ENCODE measurements around the gene GRAMD1B.

Gene GRAMD1B

DNA sequence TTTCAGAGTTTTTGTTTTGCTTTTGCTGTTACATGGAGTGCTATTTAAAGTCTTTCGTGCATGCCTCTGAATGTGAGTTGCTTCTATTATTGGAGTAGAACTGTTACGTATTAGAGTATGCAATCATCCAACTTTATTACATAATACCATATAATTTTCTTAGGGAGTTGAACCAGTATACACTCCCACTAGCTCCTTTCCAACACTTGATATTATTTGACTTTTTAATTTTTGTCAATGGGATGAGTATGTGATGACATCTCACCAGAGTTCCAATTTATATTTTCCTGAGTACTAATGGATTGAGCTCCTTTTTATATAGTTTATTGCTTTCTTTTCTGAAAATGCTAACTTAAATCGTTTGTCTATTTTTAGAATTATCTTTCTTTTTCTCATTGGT lies 90.9 kb downstream of the GRAMD1B start:
- Mint-ChIP-seq H3K9me3 (peaks cover 2% of the 10 kb centered on the region), H3K4me3 (no peak overlapping the region), H3K4me1 (peaks cover 6% of the 10 kb centered on the region), H3K27me3 (no peaks in the 10 kb centered on the region), H3K27ac (no peak overlapping the region), H3K36me3 (peaks cover 2% of the 10 kb centered on the region)
- CTCF ChIA-PET, result interaction anchor here (1.2 to 1.9 kb wide), 2 partner anchors 10 to 274 kb away, joined by 3 to 6 read pairs; no protein-coding TSS in a partner anchor
- DNase-seq, result no peak

DNA sequence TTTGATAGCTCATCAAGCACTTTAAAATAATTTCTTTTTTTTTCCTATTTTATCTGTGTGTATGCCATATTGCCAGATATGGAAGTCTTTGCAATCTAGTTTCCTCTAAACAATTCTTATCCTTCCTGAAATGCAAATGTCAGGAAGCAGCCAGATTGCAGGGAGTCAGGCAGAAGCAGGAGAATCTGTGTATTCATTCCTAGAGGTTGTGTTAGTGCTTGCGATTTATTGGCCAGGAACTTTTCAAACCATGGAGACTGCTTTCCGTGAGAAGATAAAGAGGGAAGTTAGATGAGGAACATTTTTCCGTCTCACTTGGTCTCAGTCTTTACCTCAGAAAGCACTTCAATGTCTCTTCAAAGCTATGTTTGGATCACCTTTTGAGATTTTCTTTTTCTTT lies 91.9 kb downstream of the GRAMD1B start:
- H3K27me3 Mint-ChIP-seq, result no peaks in the 10 kb centered on the region
- H3K4me3 Mint-ChIP-seq, result no peak overlapping the region
- H3K4me1 Mint-ChIP-seq, result peaks cover 6% of the 10 kb centered on the region
- CTCF ChIA-PET, result interaction anchor here (1.2 to 2.1 kb wide), 3 partner anchors 11 to 275 kb away, joined by 3 to 6 read pairs (median 5); no protein-coding TSS in a partner anchor
- DNase-seq, result no peak
- peaks cover 2% of the 10 kb centered on the region for H3K36me3 Mint-ChIP-seq
- peaks cover 2% of the 10 kb centered on the region for H3K9me3 Mint-ChIP-seq
- H3K27ac Mint-ChIP-seq, result no peak overlapping the region

DNA sequence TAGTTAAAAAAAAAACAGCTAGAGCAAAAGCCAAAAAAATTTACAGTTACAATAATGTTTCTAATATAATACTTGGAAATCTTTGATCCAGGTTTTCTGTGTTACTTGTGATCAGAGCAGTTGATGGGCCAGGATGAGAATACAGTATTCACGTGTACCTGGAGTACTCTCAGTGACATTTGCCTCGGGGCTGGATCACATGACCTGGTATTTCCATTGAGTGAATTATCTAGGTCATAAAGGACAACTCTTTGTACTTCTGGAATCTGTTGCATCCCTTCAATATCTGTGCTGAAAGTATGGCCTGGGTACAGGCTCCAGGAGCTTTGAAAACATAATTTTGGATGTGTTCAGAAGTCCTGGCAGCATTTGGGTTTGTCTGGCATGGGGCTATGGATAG lies 93.5 kb downstream of the GRAMD1B start:
- no peak for DNase-seq
- Mint-ChIP-seq H3K27me3 (no peaks in the 10 kb centered on the region), H3K9me3 (peaks cover 2% of the 10 kb centered on the region), H3K27ac (no peak overlapping the region), H3K36me3 (peaks cover 2% of the 10 kb centered on the region), H3K4me1 (no peaks in the 10 kb centered on the region), H3K4me3 (no peak overlapping the region)
- CTCF ChIA-PET, result interaction anchor here (1.3 to 2.1 kb wide), 3 partner anchors 10 to 57 kb away, joined by 3 to 5 read pairs (median 5); no protein-coding TSS in a partner anchor

DNA sequence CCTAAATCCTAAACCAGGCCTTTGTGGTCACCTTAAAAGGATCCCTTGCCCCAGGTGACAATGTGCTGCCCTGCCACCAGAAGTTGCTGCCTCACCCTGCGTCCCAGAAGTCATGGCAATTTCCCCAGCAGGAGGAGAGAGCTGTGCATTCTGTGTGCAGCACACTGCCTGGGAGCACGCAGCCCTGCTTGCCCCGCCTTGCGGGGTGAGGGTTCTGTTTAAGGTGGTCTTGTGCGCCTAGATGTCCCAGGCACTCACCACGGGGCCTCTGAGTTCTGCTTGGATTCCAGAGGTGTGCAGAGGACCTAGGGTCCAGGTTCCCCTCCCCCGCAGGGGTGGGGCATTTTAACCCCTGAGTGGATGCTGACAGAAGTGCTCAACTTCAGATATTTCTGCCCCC lies 95.0 kb downstream of the GRAMD1B start:
- peaks cover 2% of the 10 kb centered on the region for H3K36me3 Mint-ChIP-seq
- H3K9me3 Mint-ChIP-seq, result peaks cover 2% of the 10 kb centered on the region
- no peak overlapping the region for H3K4me3 Mint-ChIP-seq
- no peaks in the 10 kb centered on the region for H3K27me3 Mint-ChIP-seq
- no peaks in the 10 kb centered on the region for H3K4me1 Mint-ChIP-seq
- no peak overlapping the region for H3K27ac Mint-ChIP-seq
- DNase-seq, result no peak
- CTCF ChIA-PET, result no interaction called here

DNA sequence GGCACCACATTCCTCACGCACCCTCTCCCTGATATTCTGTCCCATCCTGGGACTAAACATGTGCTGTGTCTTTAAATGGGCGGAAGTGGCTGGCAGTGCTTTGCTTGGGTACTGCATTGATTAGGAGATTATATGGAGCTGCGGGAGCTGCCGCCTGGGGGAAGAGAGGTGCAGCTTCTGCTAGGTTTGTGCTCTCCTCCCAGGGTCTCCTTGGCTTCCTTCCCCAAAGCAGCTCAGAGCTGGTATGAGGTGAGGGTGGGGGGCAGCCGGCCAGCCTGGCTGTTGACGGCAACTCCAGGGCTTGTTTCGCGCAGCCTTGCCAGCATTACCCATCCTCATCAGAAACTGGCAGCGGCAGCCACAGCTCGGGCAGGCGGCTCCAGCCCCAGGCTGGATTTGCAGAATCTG lies 95.4 kb downstream of the GRAMD1B start:
- Mint-ChIP-seq H3K4me1 (no peaks in the 10 kb centered on the region), H3K27ac (no peak overlapping the region), H3K4me3 (no peak overlapping the region), H3K27me3 (no peaks in the 10 kb centered on the region), H3K9me3 (peaks cover 2% of the 10 kb centered on the region), H3K36me3 (peaks cover 2% of the 10 kb centered on the region)
- CTCF ChIA-PET, result no interaction called here
- no peak for DNase-seq

DNA sequence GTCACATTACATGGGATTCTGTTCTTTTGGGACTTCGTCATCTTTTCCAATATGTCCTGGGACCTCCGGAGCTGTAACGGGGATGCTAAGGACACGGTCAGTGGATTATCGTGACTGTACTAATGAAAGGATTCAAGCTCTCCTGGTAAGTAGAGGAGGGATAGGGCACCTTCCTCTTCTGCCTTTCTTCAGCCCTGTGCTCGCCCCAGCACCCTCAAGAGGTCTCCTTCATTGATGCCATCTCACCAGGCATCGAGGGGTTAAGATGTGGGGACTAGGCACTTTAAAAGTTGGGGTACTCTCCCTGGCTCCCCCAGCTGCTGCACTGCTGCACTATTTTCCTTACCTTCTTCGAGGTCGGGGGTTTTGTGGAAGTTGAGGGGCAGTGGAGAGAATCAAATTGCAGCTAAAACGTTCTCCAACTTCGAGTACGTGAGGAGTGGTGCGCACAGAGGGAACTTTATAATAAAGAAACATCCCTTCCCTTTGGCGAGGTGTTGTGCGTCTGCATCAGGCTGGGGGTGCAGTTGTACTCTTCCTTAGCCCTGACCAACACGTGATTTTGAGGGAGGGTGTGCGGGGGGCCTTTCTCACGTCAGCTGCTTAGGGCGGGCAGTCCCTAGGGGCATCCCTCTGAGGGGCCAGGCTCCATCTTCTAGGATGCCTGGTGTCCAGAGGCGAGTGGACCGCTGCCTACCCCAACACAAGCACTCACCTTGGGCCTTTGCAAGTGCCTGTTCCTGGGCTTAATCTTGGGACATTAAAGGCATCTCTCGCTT lies 96.1 kb downstream of the GRAMD1B start:
- Mint-ChIP-seq H3K9me3 (no peaks in the 10 kb centered on the region), H3K4me1 (no peaks in the 10 kb centered on the region), H3K27ac (no peak overlapping the region), H3K27me3 (no peaks in the 10 kb centered on the region), H3K4me3 (no peak overlapping the region), H3K36me3 (no peaks in the 10 kb centered on the region)
- CTCF ChIA-PET, result no interaction called here
- no peak for DNase-seq

DNA sequence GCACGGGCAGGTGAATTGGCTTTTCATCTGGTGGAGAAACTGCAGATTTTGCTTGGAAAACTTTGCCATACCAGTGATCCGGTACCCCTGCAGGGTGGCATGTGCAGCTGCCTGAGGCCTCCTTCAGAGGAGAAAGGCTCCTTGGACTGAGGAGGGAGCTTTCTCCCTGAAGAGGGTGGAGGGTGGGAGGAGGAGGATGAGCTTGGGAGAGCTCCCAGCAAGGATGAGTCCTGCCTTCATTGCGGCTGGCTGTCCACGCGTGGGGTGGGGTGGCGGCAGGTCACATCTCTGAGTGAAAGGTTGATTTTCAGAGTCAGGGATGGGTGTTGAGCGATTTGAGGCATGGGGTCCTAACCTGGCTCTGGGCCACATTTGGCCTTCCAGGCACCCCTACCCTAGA lies 96.8 kb downstream of the GRAMD1B start:
- DNase-seq, result no peak
- Mint-ChIP-seq H3K27me3 (no peaks in the 10 kb centered on the region), H3K4me1 (peaks cover 2% of the 10 kb centered on the region), H3K27ac (no peak overlapping the region), H3K9me3 (no peaks in the 10 kb centered on the region), H3K36me3 (no peaks in the 10 kb centered on the region), H3K4me3 (no peak overlapping the region)
- CTCF ChIA-PET, result interaction anchor here (1.2 kb wide), 1 partner anchor 27 kb away, joined by 5 read pairs; no protein-coding TSS in a partner anchor

DNA sequence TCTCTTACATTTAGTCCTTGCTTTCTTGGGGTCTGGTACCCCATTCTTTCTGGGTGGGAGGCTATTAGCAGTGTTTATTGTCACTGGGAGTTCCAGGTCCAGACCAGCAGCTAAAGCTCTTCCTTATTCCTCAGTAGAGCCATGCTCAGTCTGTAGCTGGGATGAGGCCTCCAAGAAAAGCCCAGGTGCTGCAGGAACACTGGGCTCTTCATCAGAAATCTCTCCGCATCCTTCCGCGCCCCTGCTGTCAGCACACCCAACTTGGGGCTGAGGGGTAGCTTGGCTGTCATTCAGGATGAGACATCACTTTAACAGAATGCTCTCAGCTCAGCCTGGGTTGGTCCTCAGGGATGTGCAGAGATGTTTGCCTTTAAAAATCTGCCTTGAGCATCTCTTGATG lies 97.5 kb downstream of the GRAMD1B start:
- CTCF ChIA-PET, result interaction anchor here (1.2 kb wide), 1 partner anchor 26 kb away, joined by 5 read pairs; no protein-coding TSS in a partner anchor
- Mint-ChIP-seq H3K36me3 (no peaks in the 10 kb centered on the region), H3K4me3 (no peak overlapping the region), H3K27me3 (no peaks in the 10 kb centered on the region), H3K9me3 (no peaks in the 10 kb centered on the region), H3K27ac (no peak overlapping the region), H3K4me1 (peaks cover 2% of the 10 kb centered on the region)
- DNase-seq, result no peak

DNA sequence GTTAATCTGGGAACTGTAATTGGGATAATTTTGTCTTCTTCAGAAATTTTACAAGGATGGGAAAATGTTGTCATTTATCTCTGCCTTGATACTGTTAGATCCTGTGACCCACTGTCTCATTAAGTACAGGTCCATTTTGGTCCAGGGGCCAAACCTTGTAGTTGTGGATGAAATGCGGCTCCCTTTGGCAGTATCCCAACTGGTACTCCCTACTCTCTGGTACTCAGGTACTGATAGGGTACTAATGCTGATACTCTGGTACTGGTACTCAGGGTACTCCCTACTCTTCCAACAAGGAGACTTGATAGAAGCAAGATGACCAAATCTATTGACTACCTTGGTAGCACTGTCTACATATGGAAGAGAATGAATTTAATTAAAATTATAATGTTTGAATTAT lies 97.9 kb downstream of the GRAMD1B start:
- no peaks in the 10 kb centered on the region for H3K9me3 Mint-ChIP-seq
- H3K36me3 Mint-ChIP-seq, result no peaks in the 10 kb centered on the region
- no peak overlapping the region for H3K27ac Mint-ChIP-seq
- H3K27me3 Mint-ChIP-seq, result no peaks in the 10 kb centered on the region
- H3K4me3 Mint-ChIP-seq, result no peak overlapping the region
- peaks cover 2% of the 10 kb centered on the region for H3K4me1 Mint-ChIP-seq
- CTCF ChIA-PET, result interaction anchor here (1.2 kb wide), 1 partner anchor 26 kb away, joined by 5 read pairs; no protein-coding TSS in a partner anchor
- DNase-seq, result no peak

DNA sequence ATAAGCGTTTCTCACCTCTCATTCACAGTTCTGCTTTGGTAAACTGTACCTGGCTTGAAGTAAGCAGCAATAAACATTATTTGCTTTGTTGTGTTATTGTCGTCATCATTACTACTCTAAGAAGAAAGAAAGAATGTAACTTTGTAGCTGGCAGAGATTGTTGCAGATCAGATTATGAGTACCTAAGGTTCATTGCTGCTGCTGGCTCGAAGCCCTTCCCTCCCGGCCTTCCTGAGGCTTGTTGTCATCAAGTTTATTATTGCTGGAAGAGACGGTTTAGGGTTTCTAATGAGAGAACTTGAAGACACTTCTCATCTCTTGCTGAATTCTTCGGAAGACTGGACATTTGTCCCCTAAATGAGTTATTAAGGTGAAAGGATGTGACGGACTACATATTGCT lies 101.3 kb downstream of the GRAMD1B start:
- peaks cover 1% of the 10 kb centered on the region for H3K36me3 Mint-ChIP-seq
- H3K27ac Mint-ChIP-seq, result no peak overlapping the region
- H3K4me1 Mint-ChIP-seq, result peaks cover 2% of the 10 kb centered on the region
- H3K9me3 Mint-ChIP-seq, result no peaks in the 10 kb centered on the region
- CTCF ChIA-PET, result interaction anchor here (1.1 to 1.3 kb wide), 2 partner anchors 15 to 20 kb away, joined by 3 to 4 read pairs; no protein-coding TSS in a partner anchor
- no peaks in the 10 kb centered on the region for H3K27me3 Mint-ChIP-seq
- no peak overlapping the region for H3K4me3 Mint-ChIP-seq
- DNase-seq, result no peak

DNA sequence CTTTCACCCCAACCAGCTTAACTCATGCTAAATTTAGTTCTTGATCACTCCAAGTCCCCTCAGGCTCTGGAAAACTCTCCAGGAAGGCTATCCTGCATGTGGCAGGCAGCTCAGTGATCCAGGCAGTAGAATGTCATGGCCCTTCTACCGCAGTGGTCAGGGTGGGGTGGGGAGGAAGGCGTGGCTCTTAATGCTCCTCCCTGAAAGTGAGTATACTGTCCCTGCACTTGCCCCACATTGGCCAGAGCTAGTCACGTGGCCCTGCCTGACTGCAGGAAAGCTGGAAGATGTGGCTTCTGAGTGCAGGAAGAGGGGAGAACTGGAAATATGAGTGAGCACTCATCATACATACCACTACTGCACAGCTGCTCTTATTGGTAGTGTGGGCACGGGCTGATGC lies 102.1 kb downstream of the GRAMD1B start:
- H3K9me3 Mint-ChIP-seq, result no peaks in the 10 kb centered on the region
- no peak overlapping the region for H3K27ac Mint-ChIP-seq
- H3K4me1 Mint-ChIP-seq, result peaks cover 2% of the 10 kb centered on the region
- H3K4me3 Mint-ChIP-seq, result no peak overlapping the region
- CTCF ChIA-PET, result no interaction called here
- H3K27me3 Mint-ChIP-seq, result no peaks in the 10 kb centered on the region
- no peak for DNase-seq
- peaks cover 1% of the 10 kb centered on the region for H3K36me3 Mint-ChIP-seq

DNA sequence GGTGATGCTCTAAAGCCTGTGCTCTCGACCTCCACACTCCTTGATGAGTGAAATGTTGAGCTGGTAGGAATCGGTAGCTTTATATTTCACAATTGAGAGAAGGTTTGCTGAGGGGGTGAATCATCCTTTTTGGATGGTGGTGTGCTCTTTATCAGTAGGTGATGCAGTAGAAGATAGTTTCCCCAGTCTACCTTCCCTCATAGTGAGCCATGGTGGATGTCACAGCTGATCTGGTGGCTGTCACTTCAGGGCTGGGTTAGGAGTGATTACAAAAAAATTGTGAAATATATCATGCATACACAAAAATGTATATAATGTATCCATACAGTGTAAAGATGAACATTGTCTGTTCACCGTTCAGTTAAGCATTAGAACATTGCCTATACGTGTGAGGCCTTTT lies 105.3 kb downstream of the GRAMD1B start:
- no peak overlapping the region for H3K27ac Mint-ChIP-seq
- CTCF ChIA-PET, result no interaction called here
- peaks cover 1% of the 10 kb centered on the region for H3K36me3 Mint-ChIP-seq
- peaks cover 2% of the 10 kb centered on the region for H3K4me1 Mint-ChIP-seq
- no peaks in the 10 kb centered on the region for H3K27me3 Mint-ChIP-seq
- H3K9me3 Mint-ChIP-seq, result no peaks in the 10 kb centered on the region
- no peak for DNase-seq
- H3K4me3 Mint-ChIP-seq, result no peak overlapping the region

DNA sequence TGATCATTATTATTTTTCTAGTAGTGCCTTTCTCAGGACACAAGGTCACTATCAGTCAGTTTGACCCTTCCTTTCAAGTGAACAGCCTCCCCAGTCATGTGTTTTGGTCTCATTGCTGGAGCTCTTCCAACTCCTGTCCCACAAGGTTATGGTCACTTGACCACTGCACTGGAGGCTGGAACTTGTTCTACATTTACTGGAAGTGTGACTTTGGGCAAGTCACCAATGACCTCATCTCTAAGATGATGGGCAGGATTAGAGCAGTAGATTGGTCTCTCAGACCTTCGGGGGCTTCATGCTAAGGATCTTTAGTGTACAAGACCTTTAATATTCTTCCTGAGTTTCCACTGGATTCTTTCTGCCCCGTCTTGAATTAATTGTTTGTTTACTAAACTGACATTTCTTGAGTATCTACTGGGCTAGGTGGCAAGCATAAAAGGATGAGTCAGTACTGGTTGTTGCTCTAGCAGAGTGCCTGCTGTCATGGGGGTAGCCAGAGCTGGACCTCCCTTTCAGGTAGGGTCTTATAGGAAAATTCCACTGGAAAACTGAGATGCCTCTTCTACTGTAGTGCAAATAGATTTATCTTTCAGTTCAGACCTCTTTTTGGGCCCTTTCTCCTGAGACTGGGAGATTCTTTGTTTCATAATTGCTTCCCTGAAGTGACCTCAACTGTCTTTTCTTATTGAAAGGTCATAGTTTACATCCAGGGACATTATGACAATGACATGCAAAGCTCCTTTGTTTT lies 106.8 kb downstream of the GRAMD1B start:
- CTCF ChIA-PET, result interaction anchor here (1.7 kb wide), 1 partner anchor 18 kb away, joined by 9 read pairs; no protein-coding TSS in a partner anchor
- H3K27ac Mint-ChIP-seq, result no peak overlapping the region
- peaks cover 1% of the 10 kb centered on the region for H3K36me3 Mint-ChIP-seq
- H3K27me3 Mint-ChIP-seq, result no peaks in the 10 kb centered on the region
- DNase-seq, result no peak
- H3K9me3 Mint-ChIP-seq, result no peaks in the 10 kb centered on the region
- H3K4me3 Mint-ChIP-seq, result no peak overlapping the region
- no peaks in the 10 kb centered on the region for H3K4me1 Mint-ChIP-seq

DNA sequence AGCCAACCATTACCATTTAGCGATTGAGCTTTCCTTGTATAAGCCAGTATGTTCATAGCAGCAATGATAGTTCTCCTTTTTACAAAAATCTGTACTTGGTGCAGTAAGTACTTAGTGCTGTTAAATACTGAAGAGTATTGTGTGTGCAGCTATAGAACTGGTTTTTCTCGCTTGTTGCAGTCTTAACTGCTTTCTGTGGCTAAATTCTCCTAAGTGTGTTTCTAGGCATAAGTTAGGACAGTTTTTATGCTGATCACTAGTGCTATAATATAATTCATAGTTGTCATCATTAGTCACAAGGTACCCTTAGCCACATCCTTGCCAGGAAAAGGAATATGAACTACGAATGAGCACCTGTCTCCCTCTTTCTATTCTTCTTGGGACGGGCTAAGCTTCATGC lies 107.7 kb downstream of the GRAMD1B start:
- Mint-ChIP-seq H3K27ac (no peak overlapping the region), H3K4me3 (no peak overlapping the region), H3K36me3 (peaks cover 1% of the 10 kb centered on the region), H3K9me3 (no peaks in the 10 kb centered on the region), H3K4me1 (no peaks in the 10 kb centered on the region), H3K27me3 (no peaks in the 10 kb centered on the region)
- CTCF ChIA-PET, result interaction anchor here (1.2 to 1.7 kb wide), 2 partner anchors 17 to 18 kb away, joined by 3 to 9 read pairs; no protein-coding TSS in a partner anchor
- DNase-seq, result no peak

Measured in activated naive CD4-positive, alpha-beta T cell treated with anti-CD3 and anti-CD28 coated beads, Interleukin-2, amount 10 ng/mL, durations not matched to agents 7 days and 5 days (primary cell).